Stomach (tissue), 9 donors: ENCODE results near the gene OFD1. TPM values are rescaled to one million over a fixed set of nuclear protein-coding genes. Genes with fewer than 3 reads are reported as not detected.

Experiments used
- DNase-seq, 2 donors: peaks; one replicate each; pipeline versions ENCODE4 v3.0.0 to v3.0.0-alpha.2; 2013 to 2019
- H3K27ac ChIP-seq, 5 donors: fragments of 200-600 bp in 4 of 5; sonication (generic) in 4 of 5; one replicate each; pipeline ENCODE4 v1.5.1; 2013 to 2019; ENCODE audit warnings: mild to moderate bottlenecking in 1 of 5, moderate library complexity in 1 of 5
- H3K27me3 ChIP-seq, 3 donors: fragments of 200-600 bp; sonication (generic); one replicate each; pipeline ENCODE4 v1.5.1; 2017 to 2019; ENCODE audit warnings: mixed run types in 1 of 3
- H3K36me3 ChIP-seq, 4 donors: fragments of 200-600 bp; sonication (generic); 1 replicate in 3 of 4; 2 replicates in 1 of 4; pipeline ENCODE4 v1.5.1; 2016 to 2019
- H3K4me1 ChIP-seq, 4 donors: fragments of 200-600 bp; sonication (generic); one replicate each; pipeline ENCODE4 v1.5.1; 2016 to 2019
- H3K4me3 ChIP-seq, 4 donors: fragments of 200-600 bp; sonication (generic) in 3 of 4; one replicate each; pipeline ENCODE4 v1.5.1; 2016 to 2019; ENCODE audit warnings: mild to moderate bottlenecking in 1 of 4
- H3K9me3 ChIP-seq, 4 donors: fragments of 200-600 bp; sonication (generic); one replicate each; pipeline ENCODE4 v1.5.1; 2016 to 2019
- CTCF ChIP-seq, 7 experiments: fragments of 450-650 bp in 4 of 7; fragments of 200-600 bp in 3 of 7; sonication (generic) in 3 of 7; IDR thresholded peaks; one replicate each; pipeline ENCODE4 v1.5.1; 2016 to 2019; ENCODE audit warnings: antibody characterized with exemption in 7 of 7, control low read depth in 2 of 7, mild to moderate bottlenecking in 1 of 7
- EP300 ChIP-seq: sonication (generic); formaldehyde crosslinking; IDR thresholded peaks from one replicate; pipeline ENCODE4 v1.6.1; 2017; ENCODE audit warnings: antibody characterized with exemption
- POLR2A ChIP-seq, 4 donors: fragments of 450-650 bp; IDR thresholded peaks; one replicate each; pipeline ENCODE4 v1.6.1; 2016; ENCODE audit warnings: antibody characterized with exemption in 4 of 4, control low read depth in 2 of 4, mild to moderate bottlenecking in 1 of 4, moderate library complexity in 1 of 4
- POLR2AphosphoS5 ChIP-seq, 3 donors: sonication (generic); formaldehyde crosslinking; IDR thresholded peaks; one replicate each; pipeline ENCODE4 v1.6.1; 2016; ENCODE audit warnings: antibody characterized with exemption in 3 of 3
- WGBS, 5 donors: extraction: QIAGEN DNeasy Blood & Tissue Kit in 3 of 5; methylation state at CpG; one replicate each; pipeline versions ENCODE4 v1.1.5 to v1.1.7; 2013 to 2018; 5-methylcytosine and 5-hydroxymethylcytosine counted together
- intact Hi-C: fragments of 100-400 bp; cut with DNase I; formaldehyde crosslinking; loops from one replicate; pipeline ENCODE4 v1.15.1; 2023; ENCODE audit warnings: low total_unique reads
- polyA plus RNA-seq, 3 donors: library from polyadenylated mRNA; stranded (reverse); fragments of 200-250 nt; gene quantifications; one replicate each; pipeline ENCODE4 v1.2.3, GENCODE V29; 2013
- total RNA-seq, 5 donors: library from RNA; depleted of rRNA; stranded (reverse); fragments of >200 nt; gene quantifications; one replicate each; pipeline versions ENCODE4 v1.1.0 to v1.2.3, GENCODE V29; 2014 to 2016
- donor health status: healthy with polysubstance abuse.
- donor health status: Bipolar disorder and iron deficiency.
- donor health status: healthy.

The OFD1 gene
- total and polyA plus RNA-seq, 8 donors = 15.6 to 144 (median 49.5) TPM

- WGBS, 5 donors = 51 to 80% (median 70%) methylated on average over 3 of the region's 3 CpGs
- intact Hi-C loops = no loop called here
- Histone ChIP-seq H3K27ac (no peak overlapping the region), H3K4me3 (no peak overlapping the region), H3K4me1 (peaks cover 0 to 28% (median 2%) of the 10 kb centered on the region in 4 donors), H3K27me3 (no peaks in the 10 kb centered on the region), H3K9me3 (no peaks in the 10 kb centered on the region), H3K36me3 (peaks cover 0 to 82% (median 43%) of the 10 kb centered on the region in 4 donors)
- TF ChIP-seq EP300 (no peak), CTCF (IDR thresholded peaks at IDR 0.05) (no peak), POLR2AphosphoS5 (IDR thresholded peaks at IDR 0.05) (no peak), POLR2A (IDR thresholded peaks at IDR 0.05) (no peak)
- DNase-seq = no peak
Observed at GRCh38 chrX:13752141-13752540, 17.6 kb downstream of the OFD1 start.

GRCh38 chrX:13752646-13753045 lies 18.1 kb downstream of the OFD1 start:
- WGBS, 5 donors = 21 to 52% (median 37%) methylated on average over 3 of the region's 3 CpGs
- Histone ChIP-seq H3K9me3 (no peaks in the 10 kb centered on the region), H3K36me3 (peaks cover 0 to 82% (median 45%) of the 10 kb centered on the region in 4 donors), H3K4me1 (peaks cover 0 to 28% (median 2%) of the 10 kb centered on the region in 4 donors), H3K27ac (peak overlapping the region in 2 of 5 donors; percentile 9 to 41), H3K27me3 (no peaks in the 10 kb centered on the region), H3K4me3 (no peak overlapping the region)
- no peak for DNase-seq
- no peak for TF ChIP-seq EP300
- TF ChIP-seq CTCF (IDR thresholded peaks at IDR 0.05) = no peak
- no peak for TF ChIP-seq POLR2A (IDR thresholded peaks at IDR 0.05)
- no peak for TF ChIP-seq POLR2AphosphoS5 (IDR thresholded peaks at IDR 0.05)
- intact Hi-C loops = no loop called here

GRCh38 chrX:13754765-13755164 lies 20.2 kb downstream of the OFD1 start:
- no peak for DNase-seq
- intact Hi-C loops = no loop called here
- Histone ChIP-seq H3K27me3 (no peaks in the 10 kb centered on the region), H3K27ac (no peak overlapping the region), H3K36me3 (peaks cover 0 to 85% (median 56%) of the 10 kb centered on the region in 4 donors), H3K9me3 (no peaks in the 10 kb centered on the region), H3K4me3 (no peak overlapping the region), H3K4me1 (peaks cover 0 to 29% (median 2%) of the 10 kb centered on the region in 4 donors)
- WGBS, 5 donors = 82 to 97% (median 91%) methylated on average over 1 of the region's 1 CpG
- TF ChIP-seq POLR2A (IDR thresholded peaks at IDR 0.05) = no peak
- TF ChIP-seq CTCF (IDR thresholded peaks at IDR 0.05) = no peak
- TF ChIP-seq EP300 = no peak
- TF ChIP-seq POLR2AphosphoS5 (IDR thresholded peaks at IDR 0.05) = no peak

- no peak overlapping the region for H3K27ac ChIP-seq
- H3K36me3 ChIP-seq = peaks cover 0 to 87% (median 59%) of the 10 kb centered on the region in 4 donors
- WGBS, 5 donors = 25 to 68% (median 47%) methylated on average over 1 of the region's 1 CpG
- H3K9me3 ChIP-seq = no peaks in the 10 kb centered on the region
- TF ChIP-seq POLR2AphosphoS5 (IDR thresholded peaks at IDR 0.05) (no peak), EP300 (no peak)
- no peak overlapping the region for H3K4me3 ChIP-seq
- DNase-seq = no peak
- no peaks in the 10 kb centered on the region for H3K27me3 ChIP-seq
- intact Hi-C loops = no loop called here
- H3K4me1 ChIP-seq = peaks cover 0 to 34% (median 2%) of the 10 kb centered on the region in 4 donors
Observed at GRCh38 chrX:13755254-13755653, 20.7 kb downstream of the OFD1 start.

DNA sequence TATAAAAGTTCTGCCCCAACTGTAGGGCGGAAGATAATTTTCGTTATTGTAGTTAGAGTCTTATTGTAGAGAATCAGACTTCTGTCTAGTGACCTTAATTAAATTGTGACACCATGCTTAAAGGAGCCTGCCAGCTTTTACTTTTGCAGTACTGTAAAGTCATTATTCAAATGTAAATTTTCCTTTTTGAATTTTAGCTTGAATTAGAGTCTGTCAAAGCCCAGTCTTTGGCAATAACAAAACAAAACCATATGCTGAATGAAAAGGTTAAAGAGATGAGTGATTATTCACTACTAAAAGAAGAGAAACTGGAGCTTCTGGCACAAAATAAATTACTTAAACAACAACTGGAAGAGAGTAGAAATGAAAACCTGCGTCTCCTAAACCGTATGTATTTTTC lies 21.8 kb downstream of the OFD1 start:
- Histone ChIP-seq H3K4me3 (no peak overlapping the region), H3K27ac (no peak overlapping the region), H3K27me3 (no peaks in the 10 kb centered on the region), H3K9me3 (no peaks in the 10 kb centered on the region), H3K4me1 (peaks cover 0 to 36% (median 4%) of the 10 kb centered on the region in 4 donors), H3K36me3 (peaks cover 0 to 90% (median 63%) of the 10 kb centered on the region in 4 donors)
- intact Hi-C loops = no loop called here
- TF ChIP-seq POLR2A (IDR thresholded peaks at IDR 0.05) (no peak), CTCF (IDR thresholded peaks at IDR 0.05) (no peak), POLR2AphosphoS5 (IDR thresholded peaks at IDR 0.05) (no peak), EP300 (no peak)
- WGBS, 5 donors = 91 to 93% (median 93%) methylated on average over 4 of the region's 4 CpGs
- no peak for DNase-seq
